Neural progenitor cell (in vitro differentiated cells): Measurements from ENCODE around the gene NEDD4L. TPM values are rescaled to one million over a fixed set of nuclear protein-coding genes. Genes with fewer than 3 reads are reported as not detected.

Experiments used
- DNase-seq: peaks from one replicate; pipeline ENCODE4 v3.0.0-alpha.2; 2016; ENCODE audit warnings: low spot score
- H2AFZ ChIP-seq: fragments of 200-600 bp; sonication (generic); replicated peaks from 2 replicates; pipeline ENCODE4 v1.6.1; 2016; ENCODE audit warnings: antibody characterized with exemption
- H3F3A ChIP-seq: fragments of 200-600 bp; sonication (generic); 2 replicates; pipeline ENCODE4 v1.6.1; 2016; ENCODE audit warnings: antibody characterized with exemption, low read depth
- H3K27ac ChIP-seq: fragments of 200-600 bp; sonication (generic); 2 replicates; pipeline ENCODE4 v1.5.1; 2016; ENCODE audit warnings: mild to moderate bottlenecking
- H3K27me3 ChIP-seq: fragments of 200-600 bp; sonication (generic); 2 replicates; pipeline ENCODE4 v1.6.1; 2016; ENCODE audit warnings: mild to moderate bottlenecking, moderate library complexity
- H3K36me3 ChIP-seq: fragments of 200-600 bp; sonication (generic); 2 replicates; pipeline ENCODE4 v1.5.1; 2016
- H3K4me1 ChIP-seq: fragments of 200-600 bp; sonication (generic); 2 replicates; pipeline ENCODE4 v1.6.1; 2016; ENCODE audit warnings: mixed run types
- H3K4me2 ChIP-seq: fragments of 200-600 bp; sonication (generic); 2 replicates; pipeline ENCODE4 v1.6.1; 2016
- H3K4me3 ChIP-seq: fragments of 200-600 bp; sonication (generic); 2 replicates; pipeline ENCODE4 v1.5.1; 2016
- H3K79me2 ChIP-seq: fragments of 200-600 bp; sonication (generic); 2 replicates; pipeline ENCODE4 v1.6.1; 2016; ENCODE audit warnings: low read depth
- H3K9ac ChIP-seq: fragments of 200-600 bp; sonication (generic); 2 replicates; pipeline ENCODE4 v1.6.1; 2016
- H3K9me3 ChIP-seq: fragments of 200-600 bp; sonication (generic); 2 replicates; pipeline ENCODE4 v1.5.1; 2016; ENCODE audit warnings: low read depth
- H4K20me1 ChIP-seq: fragments of 200-600 bp; sonication (generic); 2 replicates; pipeline ENCODE4 v1.6.1; 2016; ENCODE audit warnings: low read depth
- H3K27ac Mint-ChIP-seq: 3 replicates; pipeline ENCODE4 v1.8.0; 2021; ENCODE audit warnings: mixed read lengths
- H3K27me3 Mint-ChIP-seq: 2 replicates; pipeline ENCODE4 v1.8.0; 2022; ENCODE audit warnings: low read depth, mild to moderate bottlenecking, inconsistent platforms, moderate library complexity, mixed read lengths; ENCODE audit not compliant: insufficient read depth
- H3K36me3 Mint-ChIP-seq: 3 replicates; pipeline ENCODE4 v1.8.0; 2021; ENCODE audit warnings: mixed read lengths
- H3K4me1 Mint-ChIP-seq: 3 replicates; pipeline ENCODE4 v1.8.0; 2021; ENCODE audit warnings: mixed read lengths
- H3K4me3 Mint-ChIP-seq: 3 replicates; pipeline ENCODE4 v1.8.0; 2021; ENCODE audit warnings: mild to moderate bottlenecking, moderate library complexity, mixed read lengths
- H3K9me3 Mint-ChIP-seq: 3 replicates; pipeline ENCODE4 v1.8.0; 2020; ENCODE audit warnings: mixed read lengths
- CTCF ChIP-seq: fragments of 200-600 bp; sonication (generic); IDR thresholded peaks from 2 replicates; pipeline ENCODE4 v1.5.1; 2017; ENCODE audit warnings: antibody characterized with exemption, mild to moderate bottlenecking
- EZH2 ChIP-seq: fragments of 200-600 bp; sonication (generic); IDR thresholded peaks from 2 replicates; pipeline ENCODE4 v1.6.1; 2017; ENCODE audit warnings: antibody characterized with exemption, mild to moderate bottlenecking, moderate library complexity
- EZH2phosphoT487 ChIP-seq: fragments of 200-600 bp; sonication (generic); IDR thresholded peaks from 2 replicates; pipeline ENCODE4 v1.6.1; 2017; ENCODE audit warnings: antibody characterized with exemption
- total RNA-seq: library from RNA; depleted of rRNA; stranded (reverse); fragments of >200 nt; gene quantifications from 2 replicates; pipeline ENCODE4 v1.2.3, GENCODE V29; 2015; ENCODE audit warnings: low replicate concordance

The NEDD4L gene
- total RNA-seq, 1 donor from 2014 or later = 55.5 TPM

- no peaks in the 10 kb centered on the region for H3K9me3 ChIP-seq
- no peak overlapping the region for H3K27ac ChIP-seq
- TF ChIP-seq EZH2phosphoT487 (no peak), EZH2 (no peak), CTCF (no peak)
- no peaks in the 10 kb centered on the region for H3K79me2 ChIP-seq
- Mint-ChIP-seq H3K27ac (no peak overlapping the region), H3K4me3 (no peak overlapping the region), H3K36me3 (no peaks in the 10 kb centered on the region), H3K9me3 (no peaks in the 10 kb centered on the region), H3K4me1 (peaks cover 24% of the 10 kb centered on the region), H3K27me3 (peaks cover 2% of the 10 kb centered on the region)
- H4K20me1 ChIP-seq = no peaks in the 10 kb centered on the region
- no peak overlapping the region for H3K4me3 ChIP-seq
- no peak overlapping the region for H3K4me2 ChIP-seq
- H3F3A ChIP-seq = peaks cover 6% of the 10 kb centered on the region
- peaks cover 15% of the 10 kb centered on the region for H3K4me1 ChIP-seq
- H3K9ac ChIP-seq = no peak overlapping the region
- H3K36me3 ChIP-seq = no peaks in the 10 kb centered on the region
- no peaks in the 10 kb centered on the region for H3K27me3 ChIP-seq
- no peak for DNase-seq
- no peak overlapping the region for H2AFZ ChIP-seq
Measured at GRCh38 chr18:58426611-58427010, 382.6 kb downstream of the NEDD4L start.

- H3K4me2 ChIP-seq = no peak overlapping the region
- no peak for TF ChIP-seq CTCF
- no peak for TF ChIP-seq EZH2phosphoT487
- no peak for TF ChIP-seq EZH2
- H3K4me1 Mint-ChIP-seq = peaks cover 24% of the 10 kb centered on the region
- no peaks in the 10 kb centered on the region for H3K36me3 ChIP-seq
- peaks cover 6% of the 10 kb centered on the region for H3F3A ChIP-seq
- no peak overlapping the region for H3K9ac ChIP-seq
- DNase-seq = no peak
- H3K4me3 Mint-ChIP-seq = no peak overlapping the region
- no peaks in the 10 kb centered on the region for H3K79me2 ChIP-seq
- no peaks in the 10 kb centered on the region for H4K20me1 ChIP-seq
- H3K4me3 ChIP-seq = no peak overlapping the region
- H2AFZ ChIP-seq = no peak overlapping the region
- H3K36me3 Mint-ChIP-seq = no peaks in the 10 kb centered on the region
- no peaks in the 10 kb centered on the region for H3K9me3 Mint-ChIP-seq
- H3K27me3 Mint-ChIP-seq = peaks cover 2% of the 10 kb centered on the region
- H3K27ac ChIP-seq = no peak overlapping the region
- H3K27me3 ChIP-seq = no peaks in the 10 kb centered on the region
- peaks cover 15% of the 10 kb centered on the region for H3K4me1 ChIP-seq
- no peak overlapping the region for H3K27ac Mint-ChIP-seq
- H3K9me3 ChIP-seq = no peaks in the 10 kb centered on the region
Measured at GRCh38 chr18:58427321-58427720, 383.3 kb downstream of the NEDD4L start.

GRCh38 chr18:58429442-58429841 is 385.4 kb downstream of the NEDD4L start:
- Histone ChIP-seq H3K27me3 (no peaks in the 10 kb centered on the region), H3K4me3 (no peak overlapping the region), H4K20me1 (no peaks in the 10 kb centered on the region), H3K27ac (no peak overlapping the region), H2AFZ (peak overlapping the region; percentile 87), H3K9me3 (no peaks in the 10 kb centered on the region), H3K36me3 (no peaks in the 10 kb centered on the region), H3F3A (peaks cover 6% of the 10 kb centered on the region), H3K9ac (no peak overlapping the region), H3K4me1 (peaks cover 14% of the 10 kb centered on the region), H3K4me2 (peak overlapping the region; percentile 9), H3K79me2 (no peaks in the 10 kb centered on the region)
- Mint-ChIP-seq H3K27ac (peak overlapping the region; percentile 2), H3K4me1 (peaks cover 21% of the 10 kb centered on the region), H3K36me3 (no peaks in the 10 kb centered on the region), H3K9me3 (peaks cover 2% of the 10 kb centered on the region), H3K4me3 (no peak overlapping the region), H3K27me3 (peaks cover 2% of the 10 kb centered on the region)
- TF ChIP-seq CTCF (no peak), EZH2phosphoT487 (no peak), EZH2 (no peak)
- no peak for DNase-seq
